SW 1271 (cell line): Measurements from ENCODE around the gene GGTLC1.
"Not testable (repeated sequence)": the region's sequence is repeated elsewhere in the genome, so short reads cannot be mapped to it uniquely, and the experiment has no call there.

Experiments
- DNase-seq, 2 experiments: peaks; one replicate each; lab custom pipeline; 2025; lab: John Stamatoyannopoulos, UW

GGTLC1 gene

DNA sequence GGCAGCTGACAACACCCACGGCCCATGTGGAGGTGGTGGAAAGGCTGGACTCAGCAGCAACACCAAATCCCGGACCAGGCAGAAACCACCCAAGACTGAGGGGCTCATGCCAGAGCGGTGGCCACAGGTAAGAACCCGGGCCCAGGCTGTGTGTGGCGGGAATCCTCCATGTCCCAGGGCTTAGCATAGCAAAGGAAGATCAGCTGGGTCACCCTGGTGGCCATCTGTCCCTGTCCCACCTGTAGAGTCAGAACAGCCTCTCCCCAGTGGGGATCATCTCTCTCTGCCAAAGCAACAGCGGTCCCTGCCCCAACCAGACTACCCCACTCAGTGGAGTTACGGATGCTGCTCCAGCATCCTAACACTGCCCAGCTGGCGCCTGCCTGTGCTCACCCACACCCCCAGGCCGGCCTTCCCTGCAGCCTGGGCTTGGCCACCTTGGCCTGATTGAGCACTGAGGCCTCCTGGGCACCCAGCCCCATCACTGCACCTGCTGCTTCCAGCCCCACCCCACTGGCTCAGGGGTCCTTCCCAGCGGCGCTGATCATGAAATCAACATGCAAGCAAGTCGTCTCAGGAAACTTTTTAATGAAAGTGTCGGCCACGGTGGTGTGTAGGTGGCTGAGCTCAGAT is 5.5 kb upstream of the GGTLC1 start:
- DNase-seq, result not testable (repeated sequence)

DNA sequence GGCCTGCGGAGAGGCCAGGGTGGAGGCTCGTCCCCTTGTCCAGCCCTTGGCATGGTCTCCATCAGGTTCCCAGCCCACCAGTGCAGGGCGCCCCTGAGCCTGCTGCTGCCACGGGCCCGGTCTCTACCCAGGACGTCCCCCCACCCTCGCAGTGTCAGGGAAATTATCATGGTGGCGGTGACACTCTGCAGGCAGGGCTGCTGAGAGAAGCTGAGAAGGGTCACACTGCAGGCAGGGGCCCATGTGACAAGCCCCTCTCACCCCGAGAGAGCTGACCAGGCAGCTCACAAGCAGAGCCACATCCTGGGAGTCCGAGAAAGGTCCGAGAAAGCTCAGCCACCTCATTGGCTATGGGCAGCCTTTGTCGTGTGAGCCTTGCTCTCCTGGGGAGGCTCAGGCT is 4.9 kb upstream of the GGTLC1 start:
- not testable (repeated sequence) for DNase-seq

DNA sequence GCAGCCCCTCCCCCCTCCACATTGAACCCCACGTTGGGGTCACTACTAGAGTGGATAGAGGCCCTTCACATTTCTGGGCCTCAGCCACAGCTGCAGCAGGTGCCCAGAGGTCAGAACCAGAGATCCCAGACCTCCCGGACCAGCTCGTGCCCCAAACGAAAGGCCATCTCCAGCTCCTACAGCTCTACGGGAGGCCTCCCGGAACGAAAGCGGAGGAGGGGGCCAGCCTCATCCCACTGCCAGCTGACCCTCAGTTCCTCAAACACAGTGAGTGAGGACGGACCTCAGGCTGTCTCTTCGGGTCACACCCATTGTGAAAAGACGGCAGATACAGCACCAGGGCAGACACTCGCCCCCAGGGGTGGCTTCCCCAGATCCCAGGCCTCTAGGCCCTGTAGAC is 1.7 kb upstream of the GGTLC1 start:
- DNase-seq, result not testable (repeated sequence)

DNA sequence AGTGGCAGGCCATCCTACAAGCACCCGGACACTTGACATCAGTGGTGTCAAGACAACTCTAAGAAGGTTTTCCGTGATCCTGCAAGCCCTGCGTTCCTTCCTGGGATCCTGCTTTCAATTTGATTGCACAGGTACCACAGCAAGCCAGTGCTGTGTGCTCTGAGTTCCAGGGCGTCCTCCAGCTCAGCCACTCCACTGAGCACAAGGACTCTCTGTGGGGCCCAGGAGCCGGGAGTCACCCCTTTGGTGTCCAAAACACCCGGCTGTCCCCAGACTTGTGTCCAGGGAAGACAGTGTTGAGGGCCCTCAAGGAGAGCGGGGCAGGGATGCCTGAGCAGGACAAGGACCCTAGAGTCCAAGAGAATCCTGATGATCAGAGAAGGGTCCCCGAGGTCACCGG is 387 bp upstream of the GGTLC1 start:
- not testable (repeated sequence) for DNase-seq

DNA sequence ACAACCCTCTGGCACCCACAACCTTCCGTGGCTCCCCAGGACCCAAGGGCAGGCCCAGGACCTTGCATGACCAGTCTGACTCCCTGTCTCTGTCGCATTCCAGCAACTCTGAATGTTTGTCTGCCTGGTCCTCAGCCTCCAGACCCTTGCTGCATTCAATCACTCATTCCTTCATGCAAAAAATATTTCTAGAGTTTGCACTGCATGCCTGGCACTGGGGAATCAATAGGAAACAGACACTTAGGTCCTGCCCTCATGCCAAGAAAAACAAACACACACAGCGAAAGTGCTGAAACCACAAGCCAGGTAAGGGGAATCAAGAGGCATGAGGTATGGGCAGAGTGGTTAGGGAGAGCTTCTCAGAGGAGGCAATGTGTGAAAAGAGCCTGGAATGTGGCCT is 1.9 kb downstream of the GGTLC1 start:
- DNase-seq, result not testable (repeated sequence)

DNA sequence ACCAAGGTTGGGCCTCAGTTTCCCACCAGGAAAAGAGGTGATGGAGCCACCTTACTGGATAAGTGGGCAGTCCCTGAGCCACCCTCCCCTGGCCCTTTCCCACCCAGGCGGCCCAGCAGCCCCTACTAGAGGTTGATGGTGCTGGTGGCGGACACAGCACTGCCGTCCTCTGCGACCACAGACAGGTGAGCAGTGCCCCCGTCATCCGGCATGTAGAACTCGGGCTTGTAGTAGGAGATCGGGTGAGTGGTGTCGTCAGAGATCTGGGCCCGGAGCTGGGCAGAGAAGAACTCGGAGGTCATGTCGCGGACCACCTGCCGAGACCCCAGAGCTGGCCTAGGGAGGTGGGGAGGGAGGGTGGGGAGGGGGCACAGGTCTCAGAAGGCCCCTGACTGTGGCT is 2.3 kb downstream of the GGTLC1 start:
- not testable (repeated sequence) for DNase-seq

DNA sequence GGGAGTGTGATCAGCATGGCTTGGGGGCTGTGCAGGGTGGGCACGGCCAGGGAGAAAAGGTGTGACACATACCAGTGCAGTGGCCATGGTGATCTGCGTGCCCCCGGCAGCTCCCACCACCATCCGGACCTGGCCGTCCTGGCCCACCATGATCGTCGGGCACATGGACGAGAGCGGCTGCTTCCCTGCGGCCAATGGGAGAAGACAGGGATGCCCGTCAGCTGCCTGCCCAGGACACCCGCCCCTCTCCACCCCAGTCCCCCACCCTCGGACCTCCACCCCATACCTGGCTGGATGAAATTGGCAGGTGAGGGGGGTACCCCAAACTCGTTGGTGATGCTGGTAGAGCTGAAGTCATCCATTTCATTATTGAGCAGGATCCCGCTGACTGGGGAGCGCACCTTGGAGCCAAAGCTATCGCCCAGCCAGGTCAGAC is 2.8 kb downstream of the GGTLC1 start:
- not testable (repeated sequence) for DNase-seq

DNA sequence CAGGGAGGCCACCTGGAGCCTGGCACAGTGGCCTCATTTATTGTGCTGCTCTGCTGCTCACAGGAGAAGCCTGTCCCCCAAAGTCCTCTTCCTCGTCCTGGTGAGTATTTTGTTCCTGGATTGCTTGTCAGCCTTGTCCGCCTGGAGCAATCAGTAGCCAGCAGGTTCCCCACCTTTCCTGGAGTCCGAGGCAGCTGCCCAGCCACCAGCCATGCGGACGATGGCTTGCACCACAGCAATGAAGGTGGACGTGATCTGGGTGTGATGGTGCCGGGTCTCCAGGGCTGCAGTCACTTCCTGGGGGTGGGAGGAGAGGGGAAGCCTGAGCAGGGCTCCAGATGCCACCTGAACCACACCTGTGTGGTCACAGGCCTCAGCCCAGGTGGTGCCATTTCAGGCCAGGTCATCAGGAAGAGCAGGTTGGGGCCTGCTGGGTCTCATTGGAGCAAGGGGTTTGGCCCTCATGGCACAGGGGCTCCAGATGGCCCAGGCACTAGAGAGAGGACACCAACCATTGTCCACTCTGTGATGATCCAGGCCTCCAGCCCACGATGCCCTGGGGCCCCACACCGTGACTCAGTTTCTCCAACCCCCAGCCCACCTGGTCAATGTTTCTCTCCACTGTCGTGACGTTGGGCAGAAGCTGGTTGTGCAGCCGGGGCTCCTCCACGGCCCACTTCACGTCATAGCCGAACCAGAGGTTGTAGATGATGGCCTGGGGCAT is 3.4 kb downstream of the GGTLC1 start:
- not testable (repeated sequence) for DNase-seq

DNA sequence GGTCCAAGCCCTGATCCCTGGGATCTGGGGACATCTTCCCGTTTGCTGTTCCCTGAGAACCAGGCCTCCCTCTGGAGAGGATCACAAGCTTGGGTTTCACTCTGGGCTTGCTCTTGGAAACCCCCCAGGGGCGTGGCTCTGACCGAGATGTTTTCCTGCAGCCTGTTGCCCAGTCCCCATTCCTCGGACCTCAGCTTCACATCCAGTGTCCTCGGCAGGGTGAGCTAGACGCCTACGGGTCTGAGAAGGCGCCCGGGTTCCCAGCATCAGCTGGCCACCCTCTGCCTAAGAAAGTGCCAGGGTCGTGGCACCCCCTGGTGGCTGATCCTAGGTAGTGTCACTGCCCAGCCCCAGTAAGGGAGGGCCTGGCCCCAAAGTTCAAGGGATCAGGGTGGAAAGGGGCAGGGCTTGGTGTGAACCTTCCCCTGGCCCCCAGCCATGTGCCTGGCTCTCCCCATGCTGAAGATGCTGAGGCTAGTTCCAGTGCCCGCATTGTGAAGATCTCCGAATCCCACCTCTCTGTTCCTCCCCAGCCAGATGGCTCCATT is 4.0 kb downstream of the GGTLC1 start:
- not testable (repeated sequence) for DNase-seq

DNA sequence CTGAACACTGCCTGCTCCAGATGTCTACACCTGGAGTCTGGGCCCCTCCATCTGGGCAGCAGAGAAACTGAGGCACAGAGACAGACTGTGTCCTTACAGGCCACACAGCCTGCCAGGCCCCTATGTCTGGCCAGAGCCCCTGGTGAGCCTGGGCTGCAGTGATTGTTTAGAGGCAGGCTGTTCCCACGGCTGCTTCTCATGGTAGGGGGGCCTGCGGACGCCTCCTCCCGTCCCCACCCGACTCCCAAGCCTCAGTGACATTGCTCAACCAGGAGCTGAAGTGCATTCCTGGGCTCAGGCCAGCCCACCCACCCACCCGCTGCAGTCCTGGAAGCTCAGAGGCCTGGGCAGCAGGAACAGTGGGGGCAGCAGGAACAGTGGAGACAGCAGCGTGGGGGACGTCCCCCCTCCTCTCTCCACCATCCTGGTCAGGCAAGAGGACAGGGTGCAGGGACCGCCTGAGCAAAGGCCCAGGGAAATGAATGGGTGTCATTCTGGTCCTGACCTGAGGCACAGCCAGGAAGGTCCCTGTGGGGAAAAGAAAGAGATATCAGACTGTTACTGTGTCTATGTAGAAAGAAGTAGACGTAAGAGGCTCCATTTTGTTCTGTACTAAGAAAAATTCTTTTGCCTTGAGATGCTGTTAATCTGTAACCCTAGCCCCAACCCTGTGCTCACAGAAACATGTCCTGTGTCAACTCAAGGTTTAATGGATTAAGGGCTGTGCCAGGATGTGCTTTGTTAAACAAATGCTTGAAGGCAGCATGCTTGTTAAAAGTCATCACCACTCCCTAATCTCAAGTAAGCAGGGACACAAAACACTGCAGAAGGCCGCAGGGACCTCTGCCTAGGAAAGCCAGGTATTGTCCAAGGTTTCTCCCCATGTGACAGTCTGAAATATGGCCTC is 6.2 kb downstream of the GGTLC1 start:
- DNase-seq, result not testable (repeated sequence)

DNA sequence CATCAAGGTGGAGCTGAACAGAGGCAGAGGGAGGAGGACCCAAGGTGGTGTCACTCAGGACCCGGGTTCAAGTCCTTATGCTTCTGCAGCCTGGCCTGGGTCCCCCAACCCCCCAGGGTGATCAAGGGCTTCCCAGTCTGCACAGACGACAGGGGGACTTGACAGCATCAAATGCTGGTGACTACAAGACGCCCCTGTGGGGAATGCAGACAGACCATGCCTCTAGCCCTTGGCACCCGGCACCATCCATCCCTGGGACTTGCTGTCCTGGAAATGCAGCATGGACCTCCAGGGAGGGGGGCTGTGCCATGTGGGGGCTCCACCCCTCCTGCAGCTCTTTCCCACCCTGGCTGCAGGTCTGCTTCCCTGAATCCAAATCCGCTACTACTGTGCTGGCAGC is 7.1 kb downstream of the GGTLC1 start:
- not testable (repeated sequence) for DNase-seq

DNA sequence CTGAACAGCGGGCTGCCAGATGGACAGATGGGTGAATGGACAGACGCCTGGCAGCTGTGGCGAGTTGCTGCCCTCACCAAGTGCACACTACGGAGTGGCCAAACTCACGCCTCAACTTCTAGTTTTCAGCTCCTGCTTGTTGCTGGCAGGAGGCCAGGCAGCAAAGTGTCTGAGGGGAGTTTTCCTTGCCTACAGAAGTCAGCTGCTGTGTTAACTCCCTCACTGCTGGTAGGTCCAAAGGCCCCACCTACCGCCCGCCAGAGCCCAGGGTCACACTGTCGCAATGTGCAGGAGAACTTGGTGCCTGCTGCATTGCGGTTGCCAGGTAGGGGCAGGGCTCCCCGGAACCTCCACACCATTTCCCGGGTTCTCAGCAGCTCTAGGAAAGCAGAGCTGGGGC is 7.6 kb downstream of the GGTLC1 start:
- not testable (repeated sequence) for DNase-seq

DNA sequence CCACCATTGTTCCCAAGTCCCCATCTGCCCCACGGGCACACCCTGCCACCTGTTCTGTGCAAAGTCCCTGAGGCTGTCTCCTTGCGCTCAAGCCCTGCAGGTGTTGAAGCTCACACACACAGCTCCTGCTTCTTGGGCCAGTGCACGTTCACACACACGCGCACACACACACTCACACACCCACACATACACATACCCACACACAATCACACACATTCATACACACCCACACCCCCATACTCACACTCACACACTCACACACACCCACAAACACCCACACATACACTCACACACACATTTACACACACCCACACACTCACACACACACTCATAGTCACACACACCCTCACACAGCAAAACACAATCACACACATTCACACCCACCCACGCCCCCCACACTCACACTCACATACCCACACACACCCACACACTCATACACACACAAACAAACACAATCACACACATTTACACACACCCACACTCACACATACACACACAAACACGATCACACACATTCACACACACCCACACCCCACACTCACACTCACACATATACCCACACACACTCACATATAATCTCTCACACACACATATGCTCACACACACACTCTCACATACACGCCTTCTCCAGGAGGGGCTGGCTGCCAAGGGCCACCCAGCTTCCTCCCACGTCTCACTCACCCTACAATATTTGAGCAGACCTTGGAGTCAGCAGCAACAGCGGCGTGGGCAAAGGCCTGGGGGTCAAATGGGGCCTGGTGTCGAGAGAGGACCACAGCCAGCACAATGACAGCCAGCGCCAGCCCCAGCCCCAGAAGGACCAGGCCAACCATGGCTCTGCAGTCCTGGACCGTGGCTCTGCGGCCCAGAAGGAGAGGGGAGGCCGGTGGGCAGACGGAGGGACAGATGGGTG is 8.4 kb downstream of the GGTLC1 start:
- DNase-seq, result not testable (repeated sequence)

DNA sequence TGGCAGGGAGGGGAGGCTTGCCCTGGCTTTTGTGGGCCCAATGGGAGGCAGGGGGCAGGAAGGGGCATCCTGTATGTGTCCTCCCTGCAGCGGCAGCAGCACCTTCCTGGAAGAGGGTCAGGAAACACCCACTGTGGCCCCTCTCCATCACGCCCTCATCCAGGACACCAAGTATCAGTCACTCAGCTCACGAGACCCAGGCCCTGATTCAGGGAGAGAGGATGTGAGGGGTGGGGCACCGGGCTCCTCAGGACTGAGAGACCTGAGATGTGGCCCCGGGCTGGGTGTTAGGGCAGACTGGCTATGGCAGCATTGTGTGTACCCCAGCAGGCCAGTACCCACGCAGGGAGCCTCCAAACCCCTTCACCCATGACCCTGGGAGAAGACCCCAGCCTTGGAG is 9.2 kb downstream of the GGTLC1 start:
- DNase-seq, result not testable (repeated sequence)

DNA sequence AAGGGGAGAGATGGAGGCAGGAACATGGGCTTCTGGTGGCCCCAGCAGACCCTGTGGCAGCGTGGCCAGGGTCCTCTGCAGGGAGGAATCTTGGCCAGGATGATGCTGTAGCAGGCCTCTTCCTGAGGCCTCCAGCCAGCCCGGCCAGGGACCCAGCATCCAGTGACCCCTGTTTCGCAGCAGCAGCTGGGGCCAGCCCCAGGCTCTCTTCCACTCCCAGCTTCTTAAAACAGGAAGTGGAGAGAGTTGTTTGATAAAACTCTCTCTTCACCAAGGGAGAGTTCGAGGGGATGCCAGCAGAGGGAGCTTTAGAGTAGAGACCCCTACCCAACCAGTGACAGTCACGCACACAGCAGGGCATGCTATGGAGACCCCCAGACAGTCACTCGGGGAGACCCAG is 10.1 kb downstream of the GGTLC1 start:
- DNase-seq, result not testable (repeated sequence)

DNA sequence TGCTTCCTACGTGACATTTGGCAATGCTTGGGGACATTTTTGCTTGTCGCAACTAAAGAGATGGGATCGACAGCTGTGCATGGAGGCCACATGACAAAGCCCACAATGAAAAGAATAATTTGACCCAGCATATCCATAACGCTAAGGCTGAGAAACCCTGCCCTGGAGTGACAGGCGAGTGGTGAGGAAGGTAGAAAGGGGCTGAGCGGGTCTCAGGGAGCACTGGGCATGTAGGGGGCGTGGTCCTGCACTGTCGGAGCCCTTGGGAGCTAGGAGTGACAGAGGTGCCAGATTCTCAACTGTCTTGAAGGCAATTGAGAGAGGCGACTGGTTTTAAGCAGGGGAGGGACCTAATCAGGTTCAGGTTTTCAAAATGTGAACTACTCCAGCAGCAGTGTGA is 13.6 kb downstream of the GGTLC1 start:
- no peak for DNase-seq

DNA sequence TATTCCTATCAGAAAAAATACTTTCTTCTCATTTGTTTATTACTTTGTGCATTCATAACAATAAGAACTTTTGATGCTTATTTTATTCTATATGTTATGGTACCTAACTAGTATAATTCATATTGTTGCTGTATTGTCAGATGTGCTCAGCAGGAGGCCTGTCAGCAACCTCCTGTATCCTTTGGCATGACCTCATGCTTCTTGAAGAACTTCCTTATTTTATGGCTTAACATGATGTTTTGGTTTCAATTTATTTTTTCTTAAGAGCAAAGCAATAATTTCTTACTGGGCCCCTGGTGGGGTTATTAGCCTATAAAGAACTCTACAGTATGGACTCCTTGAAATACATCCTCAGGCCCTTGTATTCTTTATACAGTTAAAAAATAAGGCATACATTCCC is 17.3 kb downstream of the GGTLC1 start:
- no peak for DNase-seq

DNA sequence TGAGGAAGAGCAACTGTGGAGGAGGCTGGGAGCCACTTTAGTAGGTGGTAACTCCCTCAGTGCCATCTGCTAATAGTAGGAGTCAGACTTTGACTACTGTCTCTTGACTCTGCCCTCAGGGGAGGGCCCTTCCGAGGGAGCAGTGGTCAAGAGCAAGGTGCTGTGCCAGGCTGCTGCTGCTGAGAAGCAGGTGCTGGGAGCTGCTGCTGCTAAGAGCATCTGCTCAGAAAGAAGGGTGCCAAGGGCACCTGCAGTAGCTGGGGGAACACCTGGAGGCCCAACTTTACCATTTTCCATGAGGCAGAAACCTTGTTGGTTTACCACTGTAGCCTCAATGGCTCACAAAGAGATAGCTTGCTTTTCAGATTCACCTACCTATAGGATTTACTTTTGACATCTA is 18.5 kb downstream of the GGTLC1 start:
- DNase-seq, result no peak

DNA sequence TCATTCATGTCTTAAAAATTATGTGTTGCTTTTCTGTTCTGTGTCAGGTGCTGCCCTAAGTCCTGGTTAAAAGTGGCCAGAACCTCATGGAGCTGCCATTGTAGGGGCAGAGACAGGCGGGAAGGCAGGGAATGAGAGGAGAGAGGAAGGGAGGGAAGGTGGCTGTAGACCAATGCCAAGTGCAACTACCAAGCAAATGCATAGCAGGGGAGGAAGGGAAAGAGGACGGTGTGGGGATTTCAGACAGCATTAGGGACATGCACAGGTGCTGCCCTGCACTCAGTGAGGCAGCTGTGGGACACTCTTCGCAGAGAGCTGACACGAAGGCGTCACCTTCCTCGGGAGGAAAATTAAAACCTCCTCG is 21.0 kb downstream of the GGTLC1 start:
- no peak for DNase-seq

DNA sequence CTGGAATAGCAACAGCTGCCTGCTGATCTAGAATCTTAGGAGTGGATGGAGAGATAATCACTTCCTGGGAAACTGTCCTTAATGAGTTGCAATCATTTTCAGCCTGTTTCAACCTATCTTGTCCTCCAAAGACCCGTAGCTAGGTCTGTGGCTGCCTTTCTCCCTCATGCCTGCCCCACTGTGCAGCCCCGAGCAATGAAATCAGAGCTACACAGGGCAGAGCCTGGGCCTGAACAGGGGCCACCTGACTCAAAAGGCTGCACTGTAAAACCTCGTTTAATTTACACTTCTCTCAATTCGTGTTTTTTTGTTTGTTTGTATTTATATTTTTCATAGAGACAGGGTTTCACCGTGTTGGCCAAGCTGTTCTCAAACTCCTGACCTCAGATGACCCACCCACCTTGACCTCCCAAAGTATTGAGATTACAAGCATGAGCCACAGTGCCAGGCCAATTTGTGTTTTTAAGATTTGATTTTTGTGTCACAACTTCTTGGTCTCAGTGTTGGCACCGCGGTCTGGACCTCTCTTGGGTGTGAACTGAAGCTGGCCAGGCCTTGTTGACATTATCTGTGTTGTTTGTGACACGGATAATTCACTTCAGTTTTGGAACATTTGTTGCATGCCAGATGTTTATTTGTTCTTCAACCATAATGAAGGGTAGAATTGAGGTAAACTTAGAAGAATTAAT is 21.5 kb downstream of the GGTLC1 start:
- no peak for DNase-seq

DNA sequence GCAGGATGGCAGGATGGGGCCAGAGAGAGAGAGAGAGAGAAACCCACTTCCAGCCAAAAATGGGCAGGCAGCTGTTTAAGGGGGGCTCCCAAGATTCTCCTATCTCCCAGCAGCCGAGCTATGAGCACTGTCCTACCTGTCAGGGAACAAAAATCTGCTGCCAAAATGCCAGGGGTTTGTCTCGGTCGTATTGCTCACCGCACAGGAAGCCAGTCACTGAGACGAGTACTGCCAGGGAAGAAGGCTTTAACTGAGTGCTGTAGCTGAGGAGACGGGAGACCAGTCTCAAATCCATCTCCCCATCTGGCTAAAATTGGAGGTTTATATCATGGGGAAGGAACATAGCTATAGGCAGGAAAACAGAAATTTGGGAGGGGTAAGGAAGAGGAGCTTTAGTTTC is 22.3 kb downstream of the GGTLC1 start:
- no peak for DNase-seq
